Sigmoid colon (tissue), 4 donors: Measurements from ENCODE around the gene CTNND2.

Experiments used
- CTCF ChIP-seq, 4 experiments: fragments of 450-650 bp in 3 of 4; fragments of 200-600 bp in 1 of 4; IDR thresholded peaks; one replicate each; pipeline ENCODE4 v1.5.1; 2016 to 2019; ENCODE audit warnings: antibody characterized with exemption in 4 of 4, mild to moderate bottlenecking in 3 of 4, moderate library complexity in 2 of 4
- EP300 ChIP-seq, 4 donors: sonication (generic); formaldehyde crosslinking; IDR thresholded peaks; one replicate each; pipeline ENCODE4 v1.6.1; 2017; ENCODE audit warnings: antibody characterized with exemption in 4 of 4
- POLR2A ChIP-seq, 2 donors: fragments of 450-650 bp; IDR thresholded peaks; one replicate each; pipeline ENCODE4 v1.6.1; 2016; ENCODE audit warnings: antibody characterized with exemption in 2 of 2, mild to moderate bottlenecking in 2 of 2, moderate library complexity in 2 of 2

GRCh38 chr5:11047625-11048024 is 856.6 kb downstream of the CTNND2 start:
- no peak for TF ChIP-seq CTCF (IDR thresholded peaks at IDR 0.05)
- TF ChIP-seq POLR2A (IDR thresholded peaks at IDR 0.05): no peak
- no peak for TF ChIP-seq EP300 (IDR thresholded peaks at IDR 0.05)
